Adipocyte (in vitro differentiated cells): Measurements from ENCODE around the gene RMP24.

Source experiments
- DNase-seq: peaks from one replicate; pipeline ENCODE4 v3.0.0-alpha.2; 2015; ENCODE audit warnings: low read depth
- H3K27me3 ChIP-seq: replicated peaks from 2 replicates; pipeline ENCODE4 v1.7.0; 2013; ENCODE audit warnings: mild to moderate bottlenecking, low read length, moderate library complexity; ENCODE audit not compliant: control insufficient read depth, insufficient read depth
- H3K36me3 ChIP-seq: 2 replicates; pipeline ENCODE4 v1.7.0; 2013; ENCODE audit warnings: low read length, mild to moderate bottlenecking, moderate library complexity; ENCODE audit not compliant: control insufficient read depth, insufficient read depth, severe bottlenecking
- H3K4me1 ChIP-seq: 2 replicates; pipeline ENCODE4 v1.7.0; 2013; ENCODE audit warnings: mild to moderate bottlenecking, low read length, moderate library complexity; ENCODE audit not compliant: control insufficient read depth, insufficient read depth
- H3K4me3 ChIP-seq: 2 replicates; pipeline ENCODE4 v1.7.0; 2013; ENCODE audit warnings: mild to moderate bottlenecking, low read length, moderate library complexity
- H3K9ac ChIP-seq: 2 replicates; pipeline ENCODE4 v1.7.0; 2013; ENCODE audit warnings: mild to moderate bottlenecking, low read length, moderate library complexity
- H3K9me3 ChIP-seq: 2 replicates; pipeline ENCODE4 v1.7.0; 2013; ENCODE audit warnings: mild to moderate bottlenecking, low read length, moderate library complexity; ENCODE audit not compliant: control insufficient read depth

RMP24 gene

DNA sequence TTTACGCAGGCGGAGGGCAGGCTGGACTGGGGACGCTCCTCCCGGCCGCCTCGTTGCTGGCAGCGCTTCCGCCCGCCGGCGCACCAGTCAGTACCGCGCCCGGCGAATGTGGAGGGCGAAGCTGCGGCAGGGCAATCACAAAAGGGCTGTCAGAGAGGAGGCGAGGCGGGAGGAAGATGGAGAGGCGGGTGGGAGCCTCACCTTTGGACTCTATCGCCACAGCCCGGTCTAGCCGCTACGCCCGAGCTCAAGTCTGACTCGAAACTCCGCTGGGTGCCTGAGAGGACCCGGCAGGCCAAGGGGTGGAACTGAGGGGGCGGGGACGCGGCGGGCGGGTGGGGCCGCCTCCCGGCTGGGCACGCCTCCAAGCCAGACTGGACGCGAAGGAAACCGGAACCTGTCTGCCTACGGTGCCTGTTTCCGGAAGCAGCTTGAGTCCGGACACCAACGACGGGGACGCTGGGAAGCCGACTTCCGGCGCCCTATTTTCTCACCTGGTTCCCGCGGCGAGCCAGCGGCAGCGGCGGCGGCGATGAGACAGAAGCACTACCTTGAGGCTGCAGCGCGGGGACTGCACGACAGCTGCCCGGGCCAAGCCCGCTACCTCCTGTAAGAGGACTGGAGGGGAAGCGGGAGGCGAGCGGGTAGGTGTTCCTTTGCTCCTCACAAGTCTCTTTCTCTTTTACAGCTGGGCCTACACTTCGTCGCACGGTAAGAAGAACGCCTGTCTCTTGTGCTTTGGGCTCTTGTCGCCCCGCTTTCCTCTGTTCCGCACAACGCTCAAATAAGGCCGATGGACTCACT is at the start of gene RMP24:
TSS of gene RMP24 (plus strand) at position 483 of the 804 bp plus-strand sequence.
- Histone ChIP-seq H3K4me3 (peak within 1 kb of the TSS; percentile 97), H3K9ac (peak within 1 kb of the TSS; percentile 93), H3K27me3 (no peaks in the 10 kb centered on the region), H3K4me1 (peaks cover 31% of the 10 kb centered on the region), H3K9me3 (no peaks in the 10 kb centered on the region), H3K36me3 (peaks cover 22% of the 10 kb centered on the region)
- DNase-seq, result peak; percentile 98

DNA sequence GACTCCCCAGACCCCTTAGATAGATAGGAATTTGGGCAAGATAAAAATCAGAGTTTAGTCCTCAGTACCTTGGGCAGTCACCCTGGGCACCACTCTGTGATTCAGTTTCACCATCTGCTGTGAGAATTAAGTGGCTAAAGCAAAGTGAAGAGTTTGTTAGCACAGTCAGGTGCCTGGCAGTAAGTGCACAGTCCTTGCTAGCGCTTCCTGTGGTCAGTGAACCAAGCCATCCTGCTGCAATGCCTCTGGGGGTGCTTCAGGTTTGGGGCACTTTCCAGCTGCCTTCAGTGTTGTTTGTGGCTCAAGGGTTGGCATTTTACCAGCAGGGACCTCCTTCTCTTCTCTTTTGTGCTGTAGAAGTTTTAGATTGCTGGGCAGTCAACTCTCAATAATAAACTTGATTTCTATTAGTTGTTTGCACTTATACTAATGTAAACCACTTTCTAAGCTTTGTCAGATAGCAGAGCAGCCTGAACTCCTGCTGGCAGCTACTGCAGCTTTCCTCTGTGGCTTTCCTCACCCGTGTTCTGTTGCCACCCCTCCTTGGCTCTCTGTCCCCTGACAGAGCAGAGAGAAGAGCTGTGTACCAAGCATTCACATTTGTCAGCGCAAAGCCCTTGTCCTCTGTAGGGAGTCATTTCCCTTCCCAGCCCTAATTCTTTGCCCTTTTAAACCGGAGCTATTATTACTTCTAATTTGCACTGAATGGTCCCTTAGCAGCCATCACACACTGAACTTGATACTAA is 48.4 kb upstream of the RMP24 start:
- no peak overlapping the region for H3K9ac ChIP-seq
- H3K9me3 ChIP-seq, result peaks cover 7% of the 10 kb centered on the region
- no peaks in the 10 kb centered on the region for H3K36me3 ChIP-seq
- no peaks in the 10 kb centered on the region for H3K4me1 ChIP-seq
- H3K27me3 ChIP-seq, result peaks cover 40% of the 10 kb centered on the region
- no peak overlapping the region for H3K4me3 ChIP-seq
- DNase-seq, result no peak

- no peak for DNase-seq
- no peaks in the 10 kb centered on the region for H3K36me3 ChIP-seq
Observed at GRCh38 chr18:35926884-35927283, 45.6 kb upstream of the RMP24 start.

DNA sequence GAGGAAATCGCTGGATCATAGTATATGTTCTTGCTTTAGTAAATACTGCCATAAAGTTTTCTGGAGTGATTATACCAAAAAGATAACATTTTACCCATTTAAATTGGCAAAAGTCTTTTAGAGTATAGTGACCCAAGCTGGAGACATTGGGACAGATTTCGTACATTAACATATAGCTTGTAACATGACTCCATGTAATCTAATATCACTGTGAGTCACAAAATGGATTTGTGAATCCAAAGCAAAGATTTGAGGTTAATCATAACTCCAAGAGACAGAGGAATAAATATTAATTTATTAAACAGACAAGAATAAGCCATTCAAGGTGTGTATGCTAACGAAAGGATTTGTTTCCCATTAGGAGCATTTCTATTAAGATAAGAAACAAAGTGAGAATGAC is 45.0 kb upstream of the RMP24 start:
- peaks cover 28% of the 10 kb centered on the region for H3K27me3 ChIP-seq
- DNase-seq, result no peak
- H3K9ac ChIP-seq, result no peak overlapping the region
- H3K9me3 ChIP-seq, result peaks cover 18% of the 10 kb centered on the region
- no peaks in the 10 kb centered on the region for H3K4me1 ChIP-seq
- no peaks in the 10 kb centered on the region for H3K36me3 ChIP-seq
- H3K4me3 ChIP-seq, result no peak overlapping the region

More at GRCh38 chr18:35926884-35927283, 45.6 kb upstream of the RMP24 start:
- Histone ChIP-seq H3K4me3 (no peak overlapping the region), H3K9me3 (peaks cover 18% of the 10 kb centered on the region), H3K27me3 (peaks cover 28% of the 10 kb centered on the region), H3K9ac (no peak overlapping the region), H3K4me1 (no peaks in the 10 kb centered on the region)

DNA sequence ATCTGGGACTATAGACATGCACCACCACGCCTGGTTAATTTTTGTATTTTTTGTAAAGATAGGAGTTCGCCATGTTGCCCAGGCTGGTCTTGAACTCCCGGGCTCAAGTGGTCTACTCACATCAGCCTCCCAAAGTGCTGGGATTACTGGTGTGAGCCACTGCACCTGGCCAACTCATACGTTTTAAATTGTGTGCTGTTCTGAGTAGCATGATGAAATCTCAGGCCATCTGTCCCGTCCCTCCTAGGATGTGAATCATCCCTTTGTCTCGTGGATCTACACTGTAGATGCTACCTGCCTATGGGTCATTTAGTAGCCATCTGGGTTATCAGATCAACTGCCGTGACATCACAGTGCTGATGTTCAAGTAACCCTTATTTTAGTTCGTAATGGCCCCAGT is 38.5 kb upstream of the RMP24 start:
- H3K4me3 ChIP-seq, result no peak overlapping the region
- no peaks in the 10 kb centered on the region for H3K36me3 ChIP-seq
- H3K9me3 ChIP-seq, result peaks cover 11% of the 10 kb centered on the region
- DNase-seq, result no peak
- H3K4me1 ChIP-seq, result no peaks in the 10 kb centered on the region
- H3K9ac ChIP-seq, result no peak overlapping the region
- peaks cover 2% of the 10 kb centered on the region for H3K27me3 ChIP-seq

DNA sequence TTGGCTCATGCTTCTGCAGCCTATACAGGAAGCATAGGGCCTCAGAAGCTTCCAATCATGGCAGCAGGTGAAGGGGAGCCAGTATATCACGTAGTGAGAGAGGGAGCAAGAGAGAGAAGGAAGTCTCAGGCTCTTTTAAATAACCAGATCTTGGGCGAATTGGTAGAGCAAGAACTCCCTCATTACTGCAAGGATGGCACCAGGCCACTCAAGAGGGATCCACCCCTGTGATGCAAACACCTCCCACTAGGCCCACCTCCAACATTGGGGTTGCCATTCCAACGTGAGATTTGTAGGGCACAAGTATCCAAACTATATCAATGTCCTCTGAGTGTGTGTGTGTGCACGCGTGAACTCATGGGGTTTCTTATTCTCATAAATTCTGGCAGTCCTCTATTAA is 37.6 kb upstream of the RMP24 start:
- peaks cover 7% of the 10 kb centered on the region for H3K9me3 ChIP-seq
- DNase-seq, result no peak
- no peak overlapping the region for H3K9ac ChIP-seq

GRCh38 chr18:35935805-35936204 is 36.7 kb upstream of the RMP24 start:
- no peaks in the 10 kb centered on the region for H3K4me1 ChIP-seq
- no peaks in the 10 kb centered on the region for H3K36me3 ChIP-seq
- DNase-seq, result no peak
- H3K9ac ChIP-seq, result no peak overlapping the region
- H3K4me3 ChIP-seq, result no peak overlapping the region
- peaks cover 2% of the 10 kb centered on the region for H3K27me3 ChIP-seq
- no peaks in the 10 kb centered on the region for H3K9me3 ChIP-seq

More for the DNA sequence above, 37.6 kb upstream of the RMP24 start:
- H3K27me3 ChIP-seq, result peaks cover 2% of the 10 kb centered on the region
- no peaks in the 10 kb centered on the region for H3K36me3 ChIP-seq
- no peaks in the 10 kb centered on the region for H3K4me1 ChIP-seq
- no peak overlapping the region for H3K4me3 ChIP-seq

DNA sequence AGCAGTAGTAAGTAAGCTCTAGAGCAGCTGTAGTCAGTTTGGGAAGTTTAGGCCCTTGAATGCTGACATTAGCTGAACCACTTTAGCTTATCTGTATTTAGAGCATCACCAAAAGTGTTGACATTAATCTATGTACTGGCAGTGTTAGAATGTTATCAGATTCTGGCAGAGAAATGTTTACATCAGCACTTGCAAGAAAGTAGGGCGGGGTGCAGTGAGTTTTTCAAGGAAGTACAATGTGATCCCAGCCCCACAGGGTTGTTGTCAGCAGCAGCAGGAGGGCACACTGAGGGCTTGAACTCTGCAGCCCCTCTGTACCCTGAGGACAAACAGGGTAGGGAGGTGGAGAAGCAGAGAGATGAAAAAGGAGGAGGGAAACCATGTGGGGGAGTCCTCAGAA is 35.5 kb upstream of the RMP24 start:
- Histone ChIP-seq H3K4me1 (no peaks in the 10 kb centered on the region), H3K36me3 (no peaks in the 10 kb centered on the region), H3K9me3 (no peaks in the 10 kb centered on the region), H3K9ac (no peak overlapping the region), H3K27me3 (peaks cover 2% of the 10 kb centered on the region), H3K4me3 (no peak overlapping the region)
- no peak for DNase-seq

GRCh38 chr18:35938158-35938557 is 34.3 kb upstream of the RMP24 start:
- Histone ChIP-seq H3K4me3 (no peak overlapping the region), H3K9me3 (no peaks in the 10 kb centered on the region), H3K36me3 (no peaks in the 10 kb centered on the region), H3K4me1 (no peaks in the 10 kb centered on the region), H3K27me3 (peaks cover 8% of the 10 kb centered on the region), H3K9ac (no peak overlapping the region)
- DNase-seq, result peak; percentile 59

DNA sequence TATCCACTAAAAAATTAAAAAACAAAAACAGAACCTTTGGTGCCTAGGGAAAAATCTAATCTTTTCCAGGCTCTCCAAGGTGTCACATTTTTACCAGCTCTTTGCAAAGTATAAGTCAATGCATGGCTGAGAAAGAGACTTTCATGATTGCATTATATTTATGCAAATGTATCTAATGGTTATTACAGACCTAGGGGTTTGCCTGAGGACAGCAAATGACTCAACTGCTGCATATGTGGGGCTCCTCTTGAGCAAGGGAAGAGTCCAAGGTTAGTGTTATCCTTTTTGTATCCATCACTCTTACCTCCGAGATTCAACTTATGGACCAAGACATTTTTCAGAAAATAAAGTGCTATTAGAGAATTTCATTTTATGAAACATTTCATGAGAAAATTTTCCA is 33.9 kb upstream of the RMP24 start:
- Histone ChIP-seq H3K9me3 (no peaks in the 10 kb centered on the region), H3K27me3 (peaks cover 8% of the 10 kb centered on the region), H3K9ac (no peak overlapping the region), H3K36me3 (no peaks in the 10 kb centered on the region), H3K4me1 (no peaks in the 10 kb centered on the region), H3K4me3 (no peak overlapping the region)
- peak; percentile 35 for DNase-seq

DNA sequence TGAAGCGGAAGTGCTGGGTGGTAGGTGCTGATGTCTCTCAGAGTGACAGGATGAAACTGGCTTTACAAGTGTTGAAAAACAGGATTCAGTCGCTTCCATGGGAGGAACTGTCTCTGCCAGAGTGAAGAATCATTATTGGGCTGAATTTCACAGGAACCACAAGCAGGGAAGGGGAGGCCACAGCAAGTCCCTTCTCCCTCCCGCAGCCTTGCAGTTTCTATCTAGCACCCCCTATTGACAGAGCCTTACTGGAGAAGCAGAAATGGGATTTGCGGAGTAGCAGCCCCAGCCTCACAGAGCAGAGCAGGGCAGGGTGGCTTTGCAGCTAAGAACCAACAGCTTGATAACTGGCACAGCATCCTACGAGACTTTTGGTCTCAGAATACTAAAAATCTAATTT is 33.3 kb upstream of the RMP24 start:
- H3K4me3 ChIP-seq, result no peak overlapping the region
- no peaks in the 10 kb centered on the region for H3K4me1 ChIP-seq
- no peak overlapping the region for H3K9ac ChIP-seq
- no peaks in the 10 kb centered on the region for H3K36me3 ChIP-seq
- H3K27me3 ChIP-seq, result peaks cover 8% of the 10 kb centered on the region
- no peaks in the 10 kb centered on the region for H3K9me3 ChIP-seq
- peak; percentile 17 for DNase-seq
